Measurements from ENCODE around the gene TSPAN18.

DNA sequence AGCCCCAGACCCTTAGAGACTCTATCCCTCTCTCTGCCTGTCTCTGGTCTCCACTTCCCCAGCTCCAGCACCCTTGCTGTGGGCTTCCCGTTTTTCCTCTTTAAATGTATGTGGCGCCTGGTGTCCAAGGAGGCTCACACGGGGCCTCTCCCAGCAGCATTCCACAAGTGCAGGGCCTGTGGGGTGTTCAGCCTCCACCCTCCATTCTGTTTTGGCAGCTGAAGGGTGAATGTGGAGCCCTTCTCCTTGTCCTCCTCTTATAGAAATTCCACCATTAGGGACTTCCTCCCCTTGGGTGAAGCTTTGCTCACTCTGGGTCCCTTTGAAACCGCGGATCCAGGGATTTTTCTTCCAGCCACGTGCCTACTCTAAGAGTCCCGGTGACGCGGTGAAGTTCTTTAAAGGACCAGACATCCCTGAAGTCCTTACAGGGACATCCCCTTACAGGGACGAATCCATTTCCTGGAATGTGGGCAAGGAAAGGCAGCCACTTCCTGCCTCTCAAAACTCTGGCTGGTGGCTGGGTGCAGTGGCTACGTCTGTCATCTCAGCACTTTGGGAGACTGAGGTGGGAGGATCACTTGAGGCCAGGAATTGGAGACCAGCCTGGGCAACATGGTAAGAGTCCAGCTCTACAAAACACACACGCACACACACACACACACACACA is 1.6 kb upstream of the TSPAN18 start:
- TF ChIP-seq, protein P1, sequence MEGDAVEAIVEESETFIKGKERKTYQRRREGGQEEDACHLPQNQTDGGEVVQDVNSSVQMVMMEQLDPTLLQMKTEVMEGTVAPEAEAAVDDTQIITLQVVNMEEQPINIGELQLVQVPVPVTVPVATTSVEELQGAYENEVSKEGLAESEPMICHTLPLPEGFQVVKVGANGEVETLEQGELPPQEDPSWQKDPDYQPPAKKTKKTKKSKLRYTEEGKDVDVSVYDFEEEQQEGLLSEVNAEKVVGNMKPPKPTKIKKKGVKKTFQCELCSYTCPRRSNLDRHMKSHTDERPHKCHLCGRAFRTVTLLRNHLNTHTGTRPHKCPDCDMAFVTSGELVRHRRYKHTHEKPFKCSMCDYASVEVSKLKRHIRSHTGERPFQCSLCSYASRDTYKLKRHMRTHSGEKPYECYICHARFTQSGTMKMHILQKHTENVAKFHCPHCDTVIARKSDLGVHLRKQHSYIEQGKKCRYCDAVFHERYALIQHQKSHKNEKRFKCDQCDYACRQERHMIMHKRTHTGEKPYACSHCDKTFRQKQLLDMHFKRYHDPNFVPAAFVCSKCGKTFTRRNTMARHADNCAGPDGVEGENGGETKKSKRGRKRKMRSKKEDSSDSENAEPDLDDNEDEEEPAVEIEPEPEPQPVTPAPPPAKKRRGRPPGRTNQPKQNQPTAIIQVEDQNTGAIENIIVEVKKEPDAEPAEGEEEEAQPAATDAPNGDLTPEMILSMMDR (IDR thresholded peaks at IDR 0.05; ENCODE audit: low read length), result no peak
- no peak for TF ChIP-seq EZH2 (IDR thresholded peaks at IDR 0.05; ENCODE audit: borderline replicate concordance, low read length)

Measured in OCI-LY1 (cell line).